Measurements from ENCODE around the gene CTNNA2.

GRCh38 chr2:79940364-79940763 is 427.5 kb downstream of the CTNNA2 start:
- TF ChIP-seq, protein P1, sequence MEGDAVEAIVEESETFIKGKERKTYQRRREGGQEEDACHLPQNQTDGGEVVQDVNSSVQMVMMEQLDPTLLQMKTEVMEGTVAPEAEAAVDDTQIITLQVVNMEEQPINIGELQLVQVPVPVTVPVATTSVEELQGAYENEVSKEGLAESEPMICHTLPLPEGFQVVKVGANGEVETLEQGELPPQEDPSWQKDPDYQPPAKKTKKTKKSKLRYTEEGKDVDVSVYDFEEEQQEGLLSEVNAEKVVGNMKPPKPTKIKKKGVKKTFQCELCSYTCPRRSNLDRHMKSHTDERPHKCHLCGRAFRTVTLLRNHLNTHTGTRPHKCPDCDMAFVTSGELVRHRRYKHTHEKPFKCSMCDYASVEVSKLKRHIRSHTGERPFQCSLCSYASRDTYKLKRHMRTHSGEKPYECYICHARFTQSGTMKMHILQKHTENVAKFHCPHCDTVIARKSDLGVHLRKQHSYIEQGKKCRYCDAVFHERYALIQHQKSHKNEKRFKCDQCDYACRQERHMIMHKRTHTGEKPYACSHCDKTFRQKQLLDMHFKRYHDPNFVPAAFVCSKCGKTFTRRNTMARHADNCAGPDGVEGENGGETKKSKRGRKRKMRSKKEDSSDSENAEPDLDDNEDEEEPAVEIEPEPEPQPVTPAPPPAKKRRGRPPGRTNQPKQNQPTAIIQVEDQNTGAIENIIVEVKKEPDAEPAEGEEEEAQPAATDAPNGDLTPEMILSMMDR (IDR thresholded peaks at IDR 0.05; ENCODE audit: low read depth, low read length), result no peak
- TF ChIP-seq EZH2phosphoT487 (IDR thresholded peaks at IDR 0.05; ENCODE audit: low read depth), result no peak

All from OCI-LY3 (cell line).